NB4 (cell line): ENCODE measurements around the gene FTO.

Experiments used
- CTCF ChIP-seq: IDR thresholded peaks from one replicate; pipeline ENCODE4 v1.5.1; 2012; ENCODE audit warnings: low read depth, low read length
- MAX ChIP-seq: IDR thresholded peaks from 2 replicates; pipeline ENCODE4 v1.6.1; 2011; ENCODE audit warnings: low read depth, low read length
- POLR2A ChIP-seq: IDR thresholded peaks from 2 replicates; pipeline ENCODE4 v1.6.1; 2011; ENCODE audit warnings: mild to moderate bottlenecking; ENCODE audit not compliant: insufficient read length; ENCODE audit errors: extremely low read depth

- no peak for TF ChIP-seq CTCF
- TF ChIP-seq POLR2A = no peak
- TF ChIP-seq MAX = no peak
Observed at GRCh38 chr16:54165174-54165911, 461.4 kb downstream of the FTO start.
